Neural progenitor cell (in vitro differentiated cells): ENCODE data around the gene DKKL1. TPM values are rescaled to one million over a fixed set of nuclear protein-coding genes. Genes with fewer than 3 reads are reported as not detected.
A peak's percentile ranks its signal among the peaks of the same experiment; 100 is the strongest.

Source experiments
- DNase-seq: peaks from one replicate; pipeline ENCODE4 v3.0.0-alpha.2; 2016; ENCODE audit warnings: low spot score
- H2AFZ ChIP-seq: fragments of 200-600 bp; sonication (generic); replicated peaks from 2 replicates; pipeline ENCODE4 v1.6.1; 2016; ENCODE audit warnings: antibody characterized with exemption
- H3F3A ChIP-seq: fragments of 200-600 bp; sonication (generic); 2 replicates; pipeline ENCODE4 v1.6.1; 2016; ENCODE audit warnings: antibody characterized with exemption, low read depth
- H3K27ac ChIP-seq: fragments of 200-600 bp; sonication (generic); 2 replicates; pipeline ENCODE4 v1.5.1; 2016; ENCODE audit warnings: mild to moderate bottlenecking
- H3K27me3 ChIP-seq: fragments of 200-600 bp; sonication (generic); 2 replicates; pipeline ENCODE4 v1.6.1; 2016; ENCODE audit warnings: mild to moderate bottlenecking, moderate library complexity
- H3K36me3 ChIP-seq: fragments of 200-600 bp; sonication (generic); 2 replicates; pipeline ENCODE4 v1.5.1; 2016
- H3K4me1 ChIP-seq: fragments of 200-600 bp; sonication (generic); 2 replicates; pipeline ENCODE4 v1.6.1; 2016; ENCODE audit warnings: mixed run types
- H3K4me2 ChIP-seq: fragments of 200-600 bp; sonication (generic); 2 replicates; pipeline ENCODE4 v1.6.1; 2016
- H3K4me3 ChIP-seq: fragments of 200-600 bp; sonication (generic); 2 replicates; pipeline ENCODE4 v1.5.1; 2016
- H3K79me2 ChIP-seq: fragments of 200-600 bp; sonication (generic); 2 replicates; pipeline ENCODE4 v1.6.1; 2016; ENCODE audit warnings: low read depth
- H3K9ac ChIP-seq: fragments of 200-600 bp; sonication (generic); 2 replicates; pipeline ENCODE4 v1.6.1; 2016
- H3K9me3 ChIP-seq: fragments of 200-600 bp; sonication (generic); 2 replicates; pipeline ENCODE4 v1.5.1; 2016; ENCODE audit warnings: low read depth
- H4K20me1 ChIP-seq: fragments of 200-600 bp; sonication (generic); 2 replicates; pipeline ENCODE4 v1.6.1; 2016; ENCODE audit warnings: low read depth
- H3K27ac Mint-ChIP-seq: 3 replicates; pipeline ENCODE4 v1.8.0; 2021; ENCODE audit warnings: mixed read lengths
- H3K27me3 Mint-ChIP-seq: 2 replicates; pipeline ENCODE4 v1.8.0; 2022; ENCODE audit warnings: low read depth, mild to moderate bottlenecking, inconsistent platforms, moderate library complexity, mixed read lengths; ENCODE audit not compliant: insufficient read depth
- H3K36me3 Mint-ChIP-seq: 3 replicates; pipeline ENCODE4 v1.8.0; 2021; ENCODE audit warnings: mixed read lengths
- H3K4me1 Mint-ChIP-seq: 3 replicates; pipeline ENCODE4 v1.8.0; 2021; ENCODE audit warnings: mixed read lengths
- H3K4me3 Mint-ChIP-seq: 3 replicates; pipeline ENCODE4 v1.8.0; 2021; ENCODE audit warnings: mild to moderate bottlenecking, moderate library complexity, mixed read lengths
- H3K9me3 Mint-ChIP-seq: 3 replicates; pipeline ENCODE4 v1.8.0; 2020; ENCODE audit warnings: mixed read lengths
- EZH2 ChIP-seq: fragments of 200-600 bp; sonication (generic); IDR thresholded peaks from 2 replicates; pipeline ENCODE4 v1.6.1; 2017; ENCODE audit warnings: antibody characterized with exemption, mild to moderate bottlenecking, moderate library complexity
- EZH2phosphoT487 ChIP-seq: fragments of 200-600 bp; sonication (generic); IDR thresholded peaks from 2 replicates; pipeline ENCODE4 v1.6.1; 2017; ENCODE audit warnings: antibody characterized with exemption
- total RNA-seq: library from RNA; depleted of rRNA; stranded (reverse); fragments of >200 nt; gene quantifications from 2 replicates; pipeline ENCODE4 v1.2.3, GENCODE V29; 2015; ENCODE audit warnings: low replicate concordance
- TF ChIP-seq, protein P1 (sequence below): fragments of 200-600 bp; sonication (generic); IDR thresholded peaks from 2 replicates; pipeline ENCODE4 v1.5.1; 2017; ENCODE audit warnings: antibody characterized with exemption, mild to moderate bottlenecking

Gene DKKL1
- total RNA-seq, 1 donor from 2014 or later: 3.0 TPM

DNA sequence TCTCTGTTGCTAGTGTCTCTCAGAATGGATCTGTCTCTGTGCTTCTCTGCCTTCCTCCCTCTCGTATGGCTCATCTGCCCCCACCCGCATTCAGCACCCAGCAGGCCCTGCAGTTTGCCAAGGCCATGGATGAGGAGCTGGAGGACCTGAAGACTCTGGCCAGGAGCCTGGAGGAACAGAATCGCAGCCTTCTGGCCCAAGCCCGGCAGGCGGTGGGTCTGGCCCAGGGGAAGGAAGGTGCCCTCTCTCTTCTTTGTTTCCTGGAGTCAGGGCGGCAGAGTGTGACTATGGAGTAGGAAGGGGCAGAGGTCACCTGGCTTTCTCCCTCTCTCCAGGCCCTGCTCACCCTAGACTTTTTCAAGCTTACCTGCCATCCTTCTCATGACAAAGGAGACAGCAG is 35.3 kb downstream of the DKKL1 start:
- Histone ChIP-seq H3F3A (peaks cover 34% of the 10 kb centered on the region), H3K27me3 (no peaks in the 10 kb centered on the region), H3K79me2 (no peaks in the 10 kb centered on the region), H3K36me3 (no peaks in the 10 kb centered on the region), H3K9me3 (no peaks in the 10 kb centered on the region), H4K20me1 (no peaks in the 10 kb centered on the region), H3K4me3 (no peak overlapping the region), H3K27ac (no peak overlapping the region), H3K9ac (no peak overlapping the region), H2AFZ (peak overlapping the region; percentile 80), H3K4me2 (no peak overlapping the region), H3K4me1 (peaks cover 43% of the 10 kb centered on the region)
- peaks cover 50% of the 10 kb centered on the region for H3K4me1 Mint-ChIP-seq
- DNase-seq: no peak
- peaks cover 16% of the 10 kb centered on the region for H3K27me3 Mint-ChIP-seq
- TF ChIP-seq EZH2phosphoT487 (no peak), EZH2 (no peak)
- TF ChIP-seq, protein P1, sequence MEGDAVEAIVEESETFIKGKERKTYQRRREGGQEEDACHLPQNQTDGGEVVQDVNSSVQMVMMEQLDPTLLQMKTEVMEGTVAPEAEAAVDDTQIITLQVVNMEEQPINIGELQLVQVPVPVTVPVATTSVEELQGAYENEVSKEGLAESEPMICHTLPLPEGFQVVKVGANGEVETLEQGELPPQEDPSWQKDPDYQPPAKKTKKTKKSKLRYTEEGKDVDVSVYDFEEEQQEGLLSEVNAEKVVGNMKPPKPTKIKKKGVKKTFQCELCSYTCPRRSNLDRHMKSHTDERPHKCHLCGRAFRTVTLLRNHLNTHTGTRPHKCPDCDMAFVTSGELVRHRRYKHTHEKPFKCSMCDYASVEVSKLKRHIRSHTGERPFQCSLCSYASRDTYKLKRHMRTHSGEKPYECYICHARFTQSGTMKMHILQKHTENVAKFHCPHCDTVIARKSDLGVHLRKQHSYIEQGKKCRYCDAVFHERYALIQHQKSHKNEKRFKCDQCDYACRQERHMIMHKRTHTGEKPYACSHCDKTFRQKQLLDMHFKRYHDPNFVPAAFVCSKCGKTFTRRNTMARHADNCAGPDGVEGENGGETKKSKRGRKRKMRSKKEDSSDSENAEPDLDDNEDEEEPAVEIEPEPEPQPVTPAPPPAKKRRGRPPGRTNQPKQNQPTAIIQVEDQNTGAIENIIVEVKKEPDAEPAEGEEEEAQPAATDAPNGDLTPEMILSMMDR: no peak
- no peak overlapping the region for H3K4me3 Mint-ChIP-seq
- no peaks in the 10 kb centered on the region for H3K9me3 Mint-ChIP-seq
- no peak overlapping the region for H3K27ac Mint-ChIP-seq
- H3K36me3 Mint-ChIP-seq: no peaks in the 10 kb centered on the region

DNA sequence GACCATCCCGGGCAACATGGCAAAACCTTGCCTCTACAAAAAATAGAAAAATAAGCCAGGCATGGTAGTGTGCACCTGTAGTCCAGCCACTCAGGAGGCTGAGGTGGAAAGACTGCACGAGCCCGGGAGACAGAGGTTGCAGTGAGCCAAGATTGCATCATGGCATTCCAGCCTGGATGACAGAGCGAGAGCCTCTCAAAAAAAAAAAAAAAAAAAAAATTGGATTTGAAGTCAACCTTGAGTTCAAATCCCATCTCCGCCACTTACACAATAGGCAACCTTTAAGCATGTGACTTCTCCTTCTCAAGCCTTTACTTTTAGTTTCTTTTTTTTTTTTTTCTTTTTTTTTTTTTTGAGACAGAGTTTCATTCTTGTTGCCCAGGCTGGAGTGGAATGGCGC is 36.4 kb downstream of the DKKL1 start:
- Histone ChIP-seq H4K20me1 (no peaks in the 10 kb centered on the region), H3K4me1 (peaks cover 44% of the 10 kb centered on the region), H3F3A (peaks cover 42% of the 10 kb centered on the region), H3K36me3 (no peaks in the 10 kb centered on the region), H3K27me3 (no peaks in the 10 kb centered on the region), H3K9ac (no peak overlapping the region), H3K79me2 (no peaks in the 10 kb centered on the region), H3K4me3 (no peak overlapping the region), H3K4me2 (no peak overlapping the region), H3K27ac (no peak overlapping the region), H3K9me3 (no peaks in the 10 kb centered on the region), H2AFZ (no peak overlapping the region)
- Mint-ChIP-seq H3K27me3 (peaks cover 18% of the 10 kb centered on the region), H3K36me3 (no peaks in the 10 kb centered on the region), H3K4me1 (peaks cover 53% of the 10 kb centered on the region), H3K4me3 (no peak overlapping the region), H3K27ac (no peak overlapping the region), H3K9me3 (no peaks in the 10 kb centered on the region)
- DNase-seq: no peak
- TF ChIP-seq EZH2phosphoT487: no peak
- TF ChIP-seq, protein P1: no peak

DNA sequence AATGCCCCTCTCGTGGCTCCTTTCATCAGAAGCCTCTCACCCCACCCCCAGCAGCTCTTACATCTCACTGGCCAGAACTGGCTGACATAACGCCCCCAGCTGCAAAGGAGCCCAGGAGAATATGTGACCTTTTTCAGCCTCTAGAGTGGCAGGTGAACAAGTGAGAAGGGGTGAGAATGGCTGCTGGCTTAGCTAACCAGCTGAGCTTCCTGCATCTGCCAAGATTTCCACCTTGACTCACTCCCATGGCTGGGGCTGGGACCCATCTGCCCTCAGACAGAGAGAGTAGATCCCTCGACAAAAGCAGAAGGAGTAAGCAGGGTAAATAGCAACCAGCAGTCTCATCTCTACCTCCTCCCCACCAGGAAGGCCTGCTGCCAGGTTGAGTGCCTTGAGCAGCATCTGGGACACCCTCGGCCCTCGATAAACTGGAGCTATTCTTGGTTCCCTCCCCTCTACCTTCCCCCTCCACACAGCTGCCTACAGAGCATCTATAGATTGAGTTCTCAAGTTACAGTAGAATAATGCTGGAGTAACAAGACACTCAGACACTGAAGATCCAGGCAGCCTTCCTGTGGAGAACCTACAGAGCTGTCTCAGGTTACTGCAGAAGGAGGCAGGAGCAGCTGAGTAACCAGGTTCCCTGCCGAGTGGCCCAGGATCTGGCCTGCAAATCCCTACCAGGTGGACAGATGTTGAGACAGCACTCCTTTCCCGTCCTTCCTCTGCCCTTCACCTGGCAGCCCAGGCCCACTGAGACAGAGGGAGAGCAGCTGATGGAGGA is 39.9 kb downstream of the DKKL1 start:
- Histone ChIP-seq H3F3A (peaks cover 36% of the 10 kb centered on the region), H3K9ac (no peak overlapping the region), H2AFZ (no peak overlapping the region), H4K20me1 (no peaks in the 10 kb centered on the region), H3K79me2 (no peaks in the 10 kb centered on the region), H3K4me1 (peaks cover 28% of the 10 kb centered on the region), H3K9me3 (no peaks in the 10 kb centered on the region), H3K4me3 (no peak overlapping the region), H3K36me3 (no peaks in the 10 kb centered on the region), H3K27me3 (no peaks in the 10 kb centered on the region), H3K27ac (peak overlapping the region; percentile 92), H3K4me2 (peak overlapping the region; percentile 68)
- Mint-ChIP-seq H3K4me1 (peaks cover 42% of the 10 kb centered on the region), H3K36me3 (no peaks in the 10 kb centered on the region), H3K9me3 (no peaks in the 10 kb centered on the region), H3K27ac (peak overlapping the region; percentile 97), H3K4me3 (peak overlapping the region; percentile 74), H3K27me3 (peaks cover 15% of the 10 kb centered on the region)
- peak; percentile 90 for DNase-seq
- TF ChIP-seq, protein P1: no peak
- TF ChIP-seq EZH2: no peak
- no peak for TF ChIP-seq EZH2phosphoT487
